ENCODE data around the gene COL5A1.
"Not testable (repeated sequence)": the region's sequence is repeated elsewhere in the genome, so short reads cannot be mapped to it uniquely, and the experiment has no call there.

Gene COL5A1

GRCh38 chr9:134679616-134680392 lies 38.2 kb downstream of the COL5A1 start:
- no peak for DNase-seq

- DNase-seq, result no peak
Observed at GRCh38 chr9:134680393-134681060, 38.9 kb downstream of the COL5A1 start.

GRCh38 chr9:134681061-134681661 lies 39.6 kb downstream of the COL5A1 start:
- no peak for DNase-seq

- no peak for DNase-seq
Observed at GRCh38 chr9:134682026-134682425, 40.4 kb downstream of the COL5A1 start.

- no peak for DNase-seq
Observed at GRCh38 chr9:134682651-134683364, 41.2 kb downstream of the COL5A1 start.

GRCh38 chr9:134683714-134684374 lies 42.2 kb downstream of the COL5A1 start:
- no peak for DNase-seq

GRCh38 chr9:134684375-134684723 lies 42.7 kb downstream of the COL5A1 start:
- no peak for DNase-seq

- not testable (repeated sequence) for DNase-seq
Observed at GRCh38 chr9:134684941-134685340, 43.3 kb downstream of the COL5A1 start.

GRCh38 chr9:134685784-134686183 lies 44.2 kb downstream of the COL5A1 start:
- DNase-seq, result no peak

- DNase-seq, result no peak
Observed at GRCh38 chr9:134686896-134687295, 45.3 kb downstream of the COL5A1 start.

GRCh38 chr9:134687556-134687955 lies 46.0 kb downstream of the COL5A1 start:
- no peak for DNase-seq

GRCh38 chr9:134688231-134688630 lies 46.6 kb downstream of the COL5A1 start:
- no peak for DNase-seq

GRCh38 chr9:134688661-134689320 lies 47.2 kb downstream of the COL5A1 start:
- DNase-seq, result no peak

GRCh38 chr9:134689321-134690181 lies 47.9 kb downstream of the COL5A1 start:
- no peak for DNase-seq

GRCh38 chr9:134690301-134690751 lies 48.7 kb downstream of the COL5A1 start:
- DNase-seq, result no peak

GRCh38 chr9:134690946-134691694 lies 49.5 kb downstream of the COL5A1 start:
- no peak for DNase-seq

GRCh38 chr9:134691695-134692572 lies 50.3 kb downstream of the COL5A1 start:
- DNase-seq, result no peak

GRCh38 chr9:134692573-134692860 lies 50.9 kb downstream of the COL5A1 start:
- DNase-seq, result no peak

GRCh38 chr9:134693011-134693410 lies 51.4 kb downstream of the COL5A1 start:
- no peak for DNase-seq
